ENCODE measurements around the gene ANHX. TPM values are rescaled to one million over a fixed set of nuclear protein-coding genes. Genes with fewer than 3 reads are reported as not detected.

ANHX gene
- total and polyA plus RNA-seq, 2 donors (not counting 1 experiment from before 2014, with no cell fraction given) = not detected

DNA sequence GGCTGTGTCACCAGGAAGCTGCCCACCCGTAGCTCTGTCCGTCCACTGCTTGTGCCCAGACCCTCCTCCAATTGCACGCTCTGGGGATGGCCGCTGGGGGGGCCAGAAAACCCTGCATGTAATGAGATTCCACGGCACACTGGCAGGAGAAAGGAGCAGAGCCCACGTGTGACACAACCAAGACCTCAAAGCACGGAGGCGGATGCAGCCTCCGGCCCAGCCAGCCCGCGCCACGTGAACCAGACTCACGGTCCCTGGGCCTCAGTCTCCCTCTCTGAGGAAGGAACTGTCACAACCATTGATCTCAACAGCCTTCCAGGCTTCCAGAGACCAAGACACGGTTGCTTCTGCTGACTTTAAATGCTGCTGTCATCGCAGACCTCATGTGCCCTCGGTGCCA is 14.4 kb downstream of the ANHX start:
- H3K4me2 ChIP-seq (replicated peaks; ENCODE audit: low read depth, low read length, poor library complexity, severe bottlenecking) = no peak overlapping the region
- WGBS (ENCODE audit: insufficient coverage) = 91% methylated on average over 15 of the region's 16 CpGs
- Mint-ChIP-seq H3K4me1 (no peaks in the 10 kb centered on the region), H3K9me3 (ENCODE audit: insufficient read depth) (peaks cover 2% of the 10 kb centered on the region), H3K4me3 (no peak overlapping the region), H3K27me3 (peaks cover 3% of the 10 kb centered on the region), H3K27ac (no peak overlapping the region)
- TF ChIP-seq EZH2 (IDR thresholded peaks at IDR 0.05; ENCODE audit: borderline replicate concordance, insufficient read depth, low read depth, low read length, poor library complexity, severe bottlenecking) = no peak
- no peak overlapping the region for H3K27ac ChIP-seq (ENCODE audit: low read length in 2 of 2)
- H3K79me2 ChIP-seq (ENCODE audit: control insufficient read depth, insufficient read depth, low read length) = no peaks in the 10 kb centered on the region
- DNase-seq (no peak), ATAC-seq (ENCODE audit: low read depth) (no peak)
- no peak overlapping the region for H3K4me3 ChIP-seq (ENCODE audit: control extremely low read depth in 1 of 5, extremely low read depth in 1 of 5, insufficient read depth in 1 of 5, low read depth in 2 of 5, low read length in 4 of 5)
- CTCF ChIA-PET = no interaction called here
- H2AFZ ChIP-seq (ENCODE audit: insufficient read depth, low read depth, low read length, poor library complexity, severe bottlenecking) = no peak overlapping the region
- H4K20me1 ChIP-seq (ENCODE audit: control insufficient read depth, insufficient read depth, low read length, poor library complexity, severe bottlenecking) = no peaks in the 10 kb centered on the region
- H3K27me3 ChIP-seq (replicated peaks in 1 of 4; ENCODE audit: control extremely low read depth in 1 of 4, control insufficient read depth in 3 of 4, insufficient read depth in 4 of 4, low read length in 3 of 4) = no peaks in the 10 kb centered on the region
- H3K4me1 ChIP-seq (ENCODE audit: control insufficient read depth in 2 of 2, insufficient read depth in 2 of 2, low read length in 2 of 2) = no peaks in the 10 kb centered on the region
- no peaks in the 10 kb centered on the region for H3K36me3 ChIP-seq (replicated peaks in 1 of 2; ENCODE audit: control extremely low read depth in 1 of 2, control insufficient read depth in 1 of 2, extremely low read depth in 1 of 2, insufficient read depth in 2 of 2, low read length in 1 of 2)
- intact Hi-C loops (cut with micrococcal nuclease) = no loop called here
- no peak overlapping the region for H3K9ac ChIP-seq (ENCODE audit: low read length)
- POLR2A ChIA-PET = no interaction called here
- peaks cover 0 to 87% (median 21%) of the 10 kb centered on the region in 3 donors for H3K9me3 ChIP-seq (ENCODE audit: control extremely low read depth in 1 of 3, control insufficient read depth in 2 of 3, insufficient read depth in 1 of 3, low read length in 2 of 3)

DNA sequence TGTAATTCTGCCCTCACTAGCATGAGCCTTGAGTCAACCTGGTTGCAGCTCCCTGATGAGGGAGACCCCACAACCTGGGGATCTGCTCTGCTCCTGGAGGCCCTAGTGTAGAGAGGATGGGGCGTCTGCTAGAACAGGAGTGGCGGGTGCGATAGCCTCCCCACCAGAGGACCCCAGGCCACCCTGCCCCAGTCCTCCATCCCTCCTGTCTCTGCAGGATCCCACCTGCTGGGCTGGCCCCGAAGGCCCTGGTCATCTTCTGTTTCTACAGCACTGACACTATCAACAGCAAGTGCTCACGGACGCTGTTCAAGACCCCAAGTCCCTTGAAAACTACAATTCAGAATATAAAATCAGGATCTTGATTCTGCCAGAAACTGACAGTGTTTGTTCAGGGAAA is 15.2 kb downstream of the ANHX start:
- no peak overlapping the region for H2AFZ ChIP-seq (ENCODE audit: insufficient read depth, low read depth, low read length, poor library complexity, severe bottlenecking)
- TF ChIP-seq EZH2 (IDR thresholded peaks at IDR 0.05; ENCODE audit: borderline replicate concordance, insufficient read depth, low read depth, low read length, poor library complexity, severe bottlenecking) (no peak), CTCF (IDR thresholded peaks at IDR 0.05) (no peak)
- Mint-ChIP-seq H3K9me3 (ENCODE audit: insufficient read depth) (peaks cover 2% of the 10 kb centered on the region), H3K4me3 (no peak overlapping the region), H3K27me3 (peaks cover 3% of the 10 kb centered on the region), H3K4me1 (no peaks in the 10 kb centered on the region), H3K27ac (no peak overlapping the region)
- no peaks in the 10 kb centered on the region for H3K27me3 ChIP-seq (replicated peaks in 1 of 4; ENCODE audit: control extremely low read depth in 1 of 4, control insufficient read depth in 3 of 4, insufficient read depth in 4 of 4, low read length in 3 of 4)
- no peak for DNase-seq
- no peak overlapping the region for H3K27ac ChIP-seq (ENCODE audit: low read length in 2 of 2)
- H3K79me2 ChIP-seq (ENCODE audit: control insufficient read depth, insufficient read depth, low read length) = no peaks in the 10 kb centered on the region
- no peak for ATAC-seq (ENCODE audit: low read depth)
- 87% methylated on average over 3 of the region's 6 CpGs for WGBS (ENCODE audit: insufficient coverage)
- H3K4me1 ChIP-seq (ENCODE audit: control insufficient read depth in 2 of 2, insufficient read depth in 2 of 2, low read length in 2 of 2) = no peaks in the 10 kb centered on the region
- no peaks in the 10 kb centered on the region for H3K36me3 ChIP-seq (replicated peaks in 1 of 2; ENCODE audit: control extremely low read depth in 1 of 2, control insufficient read depth in 1 of 2, extremely low read depth in 1 of 2, insufficient read depth in 2 of 2, low read length in 1 of 2)
- no peaks in the 10 kb centered on the region for H4K20me1 ChIP-seq (ENCODE audit: control insufficient read depth, insufficient read depth, low read length, poor library complexity, severe bottlenecking)
- ChIA-PET POLR2A (no interaction called here), CTCF (no interaction called here)
- intact Hi-C loops (cut with micrococcal nuclease) = no loop called here
- no peak overlapping the region for H3K4me3 ChIP-seq (ENCODE audit: control extremely low read depth in 1 of 5, extremely low read depth in 1 of 5, insufficient read depth in 1 of 5, low read depth in 2 of 5, low read length in 4 of 5)
- H3K4me2 ChIP-seq (replicated peaks; ENCODE audit: low read depth, low read length, poor library complexity, severe bottlenecking) = no peak overlapping the region
- peaks cover 0 to 86% (median 26%) of the 10 kb centered on the region in 3 donors for H3K9me3 ChIP-seq (ENCODE audit: control extremely low read depth in 1 of 3, control insufficient read depth in 2 of 3, insufficient read depth in 1 of 3, low read length in 2 of 3)
- H3K9ac ChIP-seq (ENCODE audit: low read length) = no peak overlapping the region

Data from B cell (primary cell).